ENCODE data around the gene PHACTR1.

DNA sequence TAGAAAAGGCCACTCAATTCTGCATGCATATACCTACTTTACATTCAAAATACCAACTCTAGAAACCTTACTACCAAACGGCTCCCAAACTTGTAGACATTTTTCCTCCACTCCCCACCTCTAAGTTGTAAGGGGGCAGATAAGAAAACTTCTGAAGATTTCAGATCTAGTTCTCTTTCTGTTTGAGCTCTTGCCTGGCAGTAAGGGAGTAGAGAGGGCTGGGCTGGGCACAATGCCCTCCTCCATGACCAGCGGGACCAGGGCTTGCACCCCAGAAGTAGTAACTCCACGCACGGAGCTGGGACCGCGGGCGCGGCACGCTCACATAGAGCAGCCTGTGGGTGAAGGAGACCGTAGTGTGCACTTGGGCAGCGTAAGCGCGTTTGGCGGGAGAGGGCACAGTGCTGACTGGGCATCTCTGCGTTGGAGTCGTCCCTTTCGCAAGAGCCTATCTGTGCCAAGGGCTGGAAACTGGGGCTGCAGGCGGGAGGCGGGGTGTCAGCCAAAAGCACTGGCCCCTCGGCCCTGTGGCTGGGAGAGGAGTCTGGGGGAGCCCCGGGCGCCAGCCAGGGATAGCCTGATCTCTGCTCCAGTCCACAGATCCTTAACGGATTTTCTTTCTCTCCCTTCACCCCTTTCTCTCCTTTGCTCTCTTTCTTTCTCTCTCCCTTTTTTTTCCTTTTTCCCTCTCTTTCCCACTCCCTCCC lies 32.4 kb downstream of the PHACTR1 start:
- no peak for TF ChIP-seq POLR2A (IDR thresholded peaks at IDR 0.05; ENCODE audit: low read depth, low read length)
- no peak for TF ChIP-seq TAF1 (IDR thresholded peaks at IDR 0.05; ENCODE audit: borderline replicate concordance, low read depth, low read length)
- no peak for TF ChIP-seq POLR2AphosphoS5 (IDR thresholded peaks at IDR 0.05; ENCODE audit: low read depth, low read length)

Measured in GM12892 (cell line).